BJ (cell line): ENCODE data around the gene ALG12. TPM values are rescaled to one million over a fixed set of nuclear protein-coding genes. Genes with fewer than 3 reads are reported as not detected.
A peak's percentile ranks its signal among the peaks of the same experiment; 100 is the strongest.

Experiments used
- CTCF ChIA-PET: fragments of 350-600 bp; formaldehyde crosslinking; extraction: SDS; loops from one replicate; lab custom pipeline; 2021; ENCODE audit warnings: antibody characterized with exemption, inconsistent platforms; lab: Yijun Ruan, JAX
- POLR2A ChIA-PET: fragments of 300-600 bp; sonication (Branson Sonifier 250); formaldehyde crosslinking; extraction: SDS; loops from one replicate; lab custom pipeline; 2021; ENCODE audit warnings: antibody characterized with exemption; lab: Charles Lee
- DNase-seq: peaks from one replicate; pipeline ENCODE4 v3.0.0-alpha.2; 2011; ENCODE audit warnings: low read depth
- H3K27me3 ChIP-seq: 2 replicates; pipeline ENCODE4 v1.6.0; 2011; ENCODE audit warnings: low read length; ENCODE audit not compliant: control insufficient read depth, insufficient read depth
- H3K36me3 ChIP-seq: 2 replicates; pipeline ENCODE4 v1.5.1; 2011; ENCODE audit warnings: low read length; ENCODE audit not compliant: control insufficient read depth, insufficient read depth
- H3K4me3 ChIP-seq: 2 replicates; pipeline ENCODE4 v1.5.1; 2011; ENCODE audit warnings: low read depth, mild to moderate bottlenecking, control low read depth, low read length
- CTCF ChIP-seq: IDR thresholded peaks from 2 replicates; pipeline ENCODE4 v1.5.1; 2011; ENCODE audit warnings: low read depth, mild to moderate bottlenecking, control low read depth, inconsistent platforms, low read length, moderate library complexity; ENCODE audit not compliant: insufficient read depth
- polyA plus RNA-seq: library from polyadenylated mRNA; depleted of rRNA; stranded (reverse); fragments of >200 nt; gene quantifications from 2 replicates; pipeline ENCODE4 v1.2.3, GENCODE V29; 2011

ALG12 gene
- polyA plus RNA-seq, 1 experiment = 7.9 TPM

GRCh38 chr22:49935561-49935960 is 17.3 kb upstream of the ALG12 start:
- ChIA-PET CTCF (interaction anchor here (0.7 kb wide), 1 partner anchor 33 kb away, joined by 3 read pairs; no protein-coding TSS in a partner anchor), POLR2A (interaction anchor here (0.8 to 1.0 kb wide), 2 partner anchors 16 to 27 kb away, joined by 3 read pairs; no protein-coding TSS in a partner anchor)
- H3K27me3 ChIP-seq = no peaks in the 10 kb centered on the region
- H3K4me3 ChIP-seq = peak overlapping the region; percentile 57
- TF ChIP-seq CTCF = no peak
- DNase-seq = no peak
- H3K36me3 ChIP-seq = no peaks in the 10 kb centered on the region

- Histone ChIP-seq H3K27me3 (no peaks in the 10 kb centered on the region), H3K4me3 (peak overlapping the region; percentile 57), H3K36me3 (no peaks in the 10 kb centered on the region)
- no peak for DNase-seq
- CTCF ChIA-PET = no interaction called here
- TF ChIP-seq CTCF = no peak
- POLR2A ChIA-PET = no interaction called here
These were observed 16.8 kb upstream of the ALG12 start for GRCh38 chr22:49934891-49935557.

GRCh38 chr22:49934160-49934890 is 16.1 kb upstream of the ALG12 start:
- ChIA-PET POLR2A (no interaction called here), CTCF (interaction anchor here (5.0 kb wide), 1 partner anchor 96 kb away, joined by 103 read pairs; no protein-coding TSS in a partner anchor)

GRCh38 chr22:49933236-49934159 is 15.3 kb upstream of the ALG12 start:
- Histone ChIP-seq H3K4me3 (no peak overlapping the region), H3K36me3 (no peaks in the 10 kb centered on the region), H3K27me3 (no peaks in the 10 kb centered on the region)
- ChIA-PET POLR2A (no interaction called here), CTCF (interaction anchor here (0.5 to 5.0 kb wide), 10 partner anchors 13 to 165 kb away, joined by 3 to 103 read pairs (median 4); partner anchors contain the start of gene PIM3)
- DNase-seq = no peak
- no peak for TF ChIP-seq CTCF

More at GRCh38 chr22:49934160-49934890, 16.1 kb upstream of the ALG12 start:
- Histone ChIP-seq H3K36me3 (no peaks in the 10 kb centered on the region), H3K27me3 (no peaks in the 10 kb centered on the region), H3K4me3 (peak overlapping the region; percentile 57)
- DNase-seq = no peak
- TF ChIP-seq CTCF = no peak
